Right lobe of liver (tissue), 6 donors: ENCODE measurements around the gene LGALS9C. TPM values are rescaled to one million over a fixed set of nuclear protein-coding genes. Genes with fewer than 3 reads are reported as not detected.
"Not testable (repeated sequence)": the region's sequence is repeated elsewhere in the genome, so short reads cannot be mapped to it uniquely, and the experiment has no call there.

Experiments
- ATAC-seq, 4 donors: fragments of 200-7000 bp; cut with Tn5 transposase; one replicate each; pipeline ENCODE4 v1.9.1; 2020; ENCODE audit warnings: mild to moderate bottlenecking in 4 of 4, moderate library complexity in 4 of 4
- DNase-seq, 3 donors: peaks; one replicate each; pipeline ENCODE4 v3.0.0-alpha.2; 2020
- H3K27ac ChIP-seq, 3 donors: fragments of 200-600 bp; one replicate each; pipeline ENCODE4 v1.8.0; 2022
- H3K27me3 ChIP-seq, 2 donors: fragments of 200-600 bp; one replicate each; pipeline ENCODE4 v1.8.0; 2022
- H3K36me3 ChIP-seq, 4 donors: fragments of 200-600 bp; sonication (generic) in 1 of 4; one replicate each; pipeline versions ENCODE4 v1.5.1 to v1.8.0; 2017 to 2022; ENCODE audit warnings: control low read depth in 1 of 4
- H3K4me1 ChIP-seq, 4 donors: fragments of 200-600 bp; sonication (generic) in 1 of 4; one replicate each; pipeline versions ENCODE4 v1.5.1 to v1.8.0; 2017 to 2022; ENCODE audit warnings: control low read depth in 1 of 4
- H3K4me3 ChIP-seq, 3 donors: fragments of 200-600 bp; one replicate each; pipeline ENCODE4 v1.8.0; 2022
- H3K9me3 ChIP-seq, 4 donors: fragments of 200-600 bp; sonication (generic) in 1 of 4; one replicate each; pipeline versions ENCODE4 v1.5.1 to v1.8.0; 2017 to 2022; ENCODE audit warnings: control low read depth in 1 of 4
- CTCF ChIP-seq, 4 donors: fragments of 200-600 bp in 3 of 4; fragments of 450-650 bp in 1 of 4; IDR thresholded peaks; one replicate each; pipeline versions ENCODE4 v1.5.1 to v1.8.0; 2016 to 2022; ENCODE audit warnings: antibody characterized with exemption in 4 of 4, mild to moderate bottlenecking in 2 of 4
- WGBS: methylation state at CpG from one replicate; pipeline ENCODE4 v1.1.6; 2018; ENCODE audit warnings: low coverage, low lambda C conversion rate; ENCODE audit not compliant: insufficient coverage; ENCODE audit errors: missing lambda C conversion rate; 5-methylcytosine and 5-hydroxymethylcytosine counted together
- intact Hi-C, 2 donors: fragments of 100-400 bp; cut with DNase I; formaldehyde crosslinking; loops; one replicate each; pipeline versions ENCODE4 v1.11.2 to v1.14.1; 2022
- long read RNA-seq: library from polyadenylated mRNA; unstranded; transcript quantifications from one replicate; pipeline ENCODE4 v2.0.0, GENCODE V29; 2019
- total RNA-seq, 6 experiments: library from RNA; depleted of rRNA in 2 of 6; stranded (reverse); fragments of >200 nt in 2 of 6; fragmentation: NEBNext Ultra II Directional in 3 of 6; extraction: Animal tissue kit (Norgen Biotek cat#: 25700) in 3 of 6; gene quantifications; one replicate each; pipeline versions ENCODE4 v1.1.0 to v1.2.4, GENCODE V29; 2016 to 2023
- donor health status: DM: no; HTN: yes; CAD: no.
- donor health status: DM: no; HTN: no; CAD: no.
- donor health status: DM: no; HTN: no; CAD: no.
- donor health status: DM: no; HTN: yes; CAD: no.
- donor health status: DM: no; HTN: yes; CAD: no.

LGALS9C gene
- total RNA-seq: 1 to 10 TPM in 1 of 6 experiments, under 1 TPM in 5; 0.16 to 1.6 (median 0.48) TPM
- long read RNA-seq: 0 reads

GRCh38 chr17:18476508-18477308 is at the start of gene LGALS9C:
Gene LGALS9C, plus strand, starts transcription at chr17:18476789. Its CDS starts 66 bp downstream, at chr17:18476855.
- DNase-seq (peak in 2 of 3 donors; percentile 46 to 59), ATAC-seq (peak; percentile 29 to 33 (median 32))
- H3K4me1 ChIP-seq, H3K27me3 ChIP-seq, H3K27ac ChIP-seq, H3K9me3 ChIP-seq, H3K36me3 ChIP-seq, intact Hi-C loops, H3K4me3 ChIP-seq: not testable (repeated sequence)
- 34% methylated on average over 7 of the region's 9 CpGs for WGBS

GRCh38 chr17:18432206-18432605 is 44.4 kb upstream of the LGALS9C start:
- H3K9me3 ChIP-seq, DNase-seq, intact Hi-C loops, H3K36me3 ChIP-seq, H3K27me3 ChIP-seq, H3K4me3 ChIP-seq, ATAC-seq, H3K4me1 ChIP-seq, H3K27ac ChIP-seq: not testable (repeated sequence)
- no CpG with 5 or more reads among the region's 9 CpGs for WGBS

- H3K36me3 ChIP-seq, DNase-seq, H3K4me3 ChIP-seq, intact Hi-C loops, H3K9me3 ChIP-seq, H3K4me1 ChIP-seq, H3K27ac ChIP-seq, H3K27me3 ChIP-seq: not testable (repeated sequence)
- ATAC-seq: peak in 2 of 4 donors; percentile 48 to 77
- no CpG with 5 or more reads among the region's 9 CpGs for WGBS
Measured at GRCh38 chr17:18439465-18439870, 37.1 kb upstream of the LGALS9C start.

- H3K27ac ChIP-seq, intact Hi-C loops, H3K4me3 ChIP-seq, H3K4me1 ChIP-seq, H3K27me3 ChIP-seq, H3K36me3 ChIP-seq, H3K9me3 ChIP-seq: not testable (repeated sequence)
- TF ChIP-seq CTCF (IDR thresholded peaks at IDR 0.05): peak in 3 of 4 donors; percentile 7 to 24 (median 21)
- ATAC-seq (peak; percentile 46 to 66 (median 58)), DNase-seq (peak; percentile 58 to 75 (median 72))
- 0% methylated on average over 1 of the region's 9 CpGs for WGBS
Measured at GRCh38 chr17:18442093-18442492, 34.5 kb upstream of the LGALS9C start.

GRCh38 chr17:18442532-18442931 is 34.1 kb upstream of the LGALS9C start:
- ATAC-seq: peak in 3 of 4 donors; percentile 19 to 29 (median 20)
- H3K4me3 ChIP-seq, H3K27me3 ChIP-seq, DNase-seq, H3K36me3 ChIP-seq, H3K27ac ChIP-seq, H3K4me1 ChIP-seq, H3K9me3 ChIP-seq, intact Hi-C loops: not testable (repeated sequence)
- 89% methylated on average over 1 of the region's 4 CpGs for WGBS

GRCh38 chr17:18447476-18448205 is 28.9 kb upstream of the LGALS9C start:
- ATAC-seq, H3K9me3 ChIP-seq, H3K27ac ChIP-seq, H3K36me3 ChIP-seq, H3K4me3 ChIP-seq, DNase-seq, H3K27me3 ChIP-seq, intact Hi-C loops, H3K4me1 ChIP-seq: not testable (repeated sequence)
- WGBS: 90% methylated on average over 5 of the region's 9 CpGs

GRCh38 chr17:18448311-18448710 is 28.3 kb upstream of the LGALS9C start:
- ATAC-seq, intact Hi-C loops: not testable (repeated sequence)
- WGBS: no CpG with 5 or more reads among the region's 2 CpGs

GRCh38 chr17:18449833-18450232 is 26.8 kb upstream of the LGALS9C start:
- intact Hi-C loops, H3K36me3 ChIP-seq, H3K27me3 ChIP-seq, H3K4me3 ChIP-seq, ATAC-seq, H3K27ac ChIP-seq, DNase-seq, H3K9me3 ChIP-seq, H3K4me1 ChIP-seq: not testable (repeated sequence)
- no CpG with 5 or more reads among the region's 7 CpGs for WGBS

More at GRCh38 chr17:18448311-18448710, 28.3 kb upstream of the LGALS9C start:
- not testable (repeated sequence) for H3K27ac ChIP-seq, H3K27me3 ChIP-seq, H3K4me3 ChIP-seq, H3K36me3 ChIP-seq, H3K9me3 ChIP-seq, DNase-seq, H3K4me1 ChIP-seq

- ATAC-seq, H3K4me3 ChIP-seq, H3K4me1 ChIP-seq, DNase-seq, intact Hi-C loops, H3K36me3 ChIP-seq, H3K27ac ChIP-seq, H3K9me3 ChIP-seq, H3K27me3 ChIP-seq: not testable (repeated sequence)
- no CpG with 5 or more reads among the region's 7 CpGs for WGBS
Measured at GRCh38 chr17:18450998-18451397, 25.6 kb upstream of the LGALS9C start.

- H3K27me3 ChIP-seq, intact Hi-C loops, H3K4me1 ChIP-seq, H3K4me3 ChIP-seq, DNase-seq, H3K27ac ChIP-seq, H3K36me3 ChIP-seq, H3K9me3 ChIP-seq: not testable (repeated sequence)
- 54% methylated on average over 2 of the region's 5 CpGs for WGBS
- ATAC-seq: peak in 1 of 4 donors; percentile 30
Measured at GRCh38 chr17:18451969-18452368, 24.6 kb upstream of the LGALS9C start.
